Thyroid gland (tissue), 4 donors: ENCODE results near the gene LIFR. TPM values are rescaled to one million over a fixed set of nuclear protein-coding genes. Genes with fewer than 3 reads are reported as not detected.
A peak's percentile ranks its signal among the peaks of the same experiment; 100 is the strongest.
"Not testable (repeated sequence)": the region's sequence is repeated elsewhere in the genome, so short reads cannot be mapped to it uniquely, and the experiment has no call there.

Experiments used
- DNase-seq, 2 donors: peaks; one replicate each; pipeline ENCODE4 v3.0.0-alpha.2; 2019
- H3K27ac ChIP-seq, 3 donors: fragments of 200-600 bp; sonication (generic); 1 replicate in 2 of 3; 2 replicates in 1 of 3; pipeline ENCODE4 v1.5.1; 2016 to 2019; ENCODE audit warnings: mild to moderate bottlenecking in 1 of 3, moderate library complexity in 1 of 3
- H3K27me3 ChIP-seq: fragments of 200-600 bp; sonication (generic); one replicate; pipeline ENCODE4 v1.5.1; 2019
- H3K36me3 ChIP-seq, 2 donors: fragments of 200-600 bp; sonication (generic); one replicate each; pipeline ENCODE4 v1.5.1; 2016 to 2019
- H3K4me1 ChIP-seq, 2 donors: fragments of 200-600 bp; sonication (generic); one replicate each; pipeline ENCODE4 v1.5.1; 2017 to 2019
- H3K4me3 ChIP-seq, 3 donors: fragments of 200-600 bp; sonication (generic); replicated peaks in 1 of 3; 1 replicate in 2 of 3; 2 replicates in 1 of 3; pipeline ENCODE4 v1.5.1; 2016; ENCODE audit warnings: mild to moderate bottlenecking in 1 of 3
- H3K9me3 ChIP-seq: fragments of 200-600 bp; sonication (generic); one replicate; pipeline ENCODE4 v1.5.1; 2017
- POLR2A ChIP-seq, 2 donors: fragments of 450-650 bp; IDR thresholded peaks; one replicate each; pipeline ENCODE4 v1.6.1; 2017; ENCODE audit warnings: antibody characterized with exemption in 2 of 2, mild to moderate bottlenecking in 2 of 2, moderate library complexity in 1 of 2
- WGBS, 2 donors: methylation state at CpG; one replicate each; pipeline ENCODE4 v1.1.5; 2017; 5-methylcytosine and 5-hydroxymethylcytosine counted together
- intact Hi-C: fragments of 100-400 bp; cut with DNase I; formaldehyde crosslinking; loops from one replicate; pipeline ENCODE4 v1.15.1; 2023
- total RNA-seq, 4 donors: library from RNA; depleted of rRNA; stranded (reverse); fragments of >200 nt; gene quantifications; one replicate each; pipeline ENCODE4 v1.2.3, GENCODE V29; 2016
- TF ChIP-seq, protein P1 (sequence below), 6 experiments: fragments of 200-600 bp in 3 of 6; fragments of 450-650 bp in 3 of 6; sonication (generic) in 3 of 6; IDR thresholded peaks; one replicate each; pipeline ENCODE4 v1.5.1; 2016 to 2019; ENCODE audit warnings: antibody characterized with exemption in 6 of 6, mild to moderate bottlenecking in 2 of 6, inconsistent platforms in 1 of 6, moderate library complexity in 1 of 6

The LIFR gene
- total RNA-seq, 4 donors from 2014 or later: 172 to 446 (median 233) TPM

GRCh38 chr5:38575476-38575875 is 19.0 kb upstream of the LIFR start:
- TF ChIP-seq POLR2A (IDR thresholded peaks at IDR 0.05): no peak
- TF ChIP-seq, protein P1, sequence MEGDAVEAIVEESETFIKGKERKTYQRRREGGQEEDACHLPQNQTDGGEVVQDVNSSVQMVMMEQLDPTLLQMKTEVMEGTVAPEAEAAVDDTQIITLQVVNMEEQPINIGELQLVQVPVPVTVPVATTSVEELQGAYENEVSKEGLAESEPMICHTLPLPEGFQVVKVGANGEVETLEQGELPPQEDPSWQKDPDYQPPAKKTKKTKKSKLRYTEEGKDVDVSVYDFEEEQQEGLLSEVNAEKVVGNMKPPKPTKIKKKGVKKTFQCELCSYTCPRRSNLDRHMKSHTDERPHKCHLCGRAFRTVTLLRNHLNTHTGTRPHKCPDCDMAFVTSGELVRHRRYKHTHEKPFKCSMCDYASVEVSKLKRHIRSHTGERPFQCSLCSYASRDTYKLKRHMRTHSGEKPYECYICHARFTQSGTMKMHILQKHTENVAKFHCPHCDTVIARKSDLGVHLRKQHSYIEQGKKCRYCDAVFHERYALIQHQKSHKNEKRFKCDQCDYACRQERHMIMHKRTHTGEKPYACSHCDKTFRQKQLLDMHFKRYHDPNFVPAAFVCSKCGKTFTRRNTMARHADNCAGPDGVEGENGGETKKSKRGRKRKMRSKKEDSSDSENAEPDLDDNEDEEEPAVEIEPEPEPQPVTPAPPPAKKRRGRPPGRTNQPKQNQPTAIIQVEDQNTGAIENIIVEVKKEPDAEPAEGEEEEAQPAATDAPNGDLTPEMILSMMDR (IDR thresholded peaks at IDR 0.05): no peak
- H3K4me1 ChIP-seq: peaks cover 22 to 29% of the 10 kb centered on the region in 2 donors
- WGBS, 2 donors: 89 to 91% methylated on average over 4 of the region's 4 CpGs
- no peak for DNase-seq
- H3K4me3 ChIP-seq: no peak overlapping the region
- no peaks in the 10 kb centered on the region for H3K36me3 ChIP-seq
- peak overlapping the region; percentile 4 to 81 (median 5) for H3K27ac ChIP-seq
- intact Hi-C loops: no loop called here
- H3K9me3 ChIP-seq: no peaks in the 10 kb centered on the region
- H3K27me3 ChIP-seq: no peaks in the 10 kb centered on the region

DNA sequence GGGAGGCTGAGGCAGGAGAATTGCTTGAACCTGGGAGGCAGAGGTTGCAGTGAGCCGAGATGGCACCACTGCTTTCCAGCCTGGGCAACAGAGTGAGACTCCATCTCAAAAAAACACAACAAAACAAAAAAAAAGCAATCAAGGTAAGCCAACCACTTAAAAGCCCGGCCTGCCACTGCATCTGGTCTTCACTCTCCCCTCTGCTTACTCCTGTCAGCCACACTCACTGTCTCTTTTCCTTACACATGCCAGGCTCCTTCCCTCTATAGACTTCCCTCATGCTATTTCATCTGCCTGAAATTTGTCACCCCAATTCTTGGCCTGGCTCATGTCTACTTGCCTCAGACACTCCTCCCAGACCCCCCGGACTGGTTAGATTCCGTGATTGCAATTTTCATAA is 17.6 kb upstream of the LIFR start:
- H3K4me1 ChIP-seq: peaks cover 29 to 33% of the 10 kb centered on the region in 2 donors
- intact Hi-C loops: no loop called here
- peak overlapping the region in 1 of 3 donors; percentile 24 for H3K27ac ChIP-seq
- no peaks in the 10 kb centered on the region for H3K27me3 ChIP-seq
- TF ChIP-seq, protein P1 (IDR thresholded peaks at IDR 0.05): no peak
- TF ChIP-seq POLR2A (IDR thresholded peaks at IDR 0.05): no peak
- no peak overlapping the region for H3K4me3 ChIP-seq
- DNase-seq: no peak
- 82 to 90% methylated on average over 4 of the region's 4 CpGs for WGBS, 2 donors
- no peaks in the 10 kb centered on the region for H3K9me3 ChIP-seq
- no peaks in the 10 kb centered on the region for H3K36me3 ChIP-seq

GRCh38 chr5:38573521-38573920 is 17.1 kb upstream of the LIFR start:
- Histone ChIP-seq H3K9me3 (no peaks in the 10 kb centered on the region), H3K4me1 (peaks cover 29 to 38% of the 10 kb centered on the region in 2 donors), H3K27me3 (no peaks in the 10 kb centered on the region), H3K36me3 (no peaks in the 10 kb centered on the region), H3K4me3 (no peak overlapping the region), H3K27ac (no peak overlapping the region)
- TF ChIP-seq POLR2A (IDR thresholded peaks at IDR 0.05): no peak
- TF ChIP-seq, protein P1 (IDR thresholded peaks at IDR 0.05): no peak
- intact Hi-C loops: no loop called here
- DNase-seq: no peak
- WGBS, 2 donors: 96 to 99% methylated on average over 3 of the region's 3 CpGs

DNA sequence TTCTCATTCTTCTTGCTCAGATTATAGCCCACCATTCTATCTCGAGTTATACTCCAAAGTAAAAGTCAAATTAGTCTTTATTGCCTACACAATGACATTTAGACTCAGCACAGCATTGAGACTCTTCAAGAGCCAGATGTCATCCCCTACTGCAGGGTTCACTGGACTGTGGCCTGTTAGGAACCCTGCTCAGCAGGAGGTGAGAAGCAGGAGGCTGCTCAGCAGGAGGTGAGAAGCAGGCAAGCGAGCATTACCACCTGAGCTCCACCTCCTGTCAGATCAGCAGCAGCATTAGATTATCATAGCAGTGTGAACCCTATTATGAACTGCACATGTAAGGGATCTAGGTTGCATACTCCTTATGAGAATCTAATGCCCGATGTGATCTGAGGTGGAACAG is 12.7 kb upstream of the LIFR start:
- WGBS, 2 donors: 53 to 62% methylated on average over 3 of the region's 3 CpGs
- H3K4me1 ChIP-seq: peaks cover 0 to 25% of the 10 kb centered on the region in 2 donors
- no peak overlapping the region for H3K4me3 ChIP-seq
- intact Hi-C loops: no loop called here
- peak; percentile 64 to 72 for DNase-seq
- H3K9me3 ChIP-seq: no peaks in the 10 kb centered on the region
- H3K27ac ChIP-seq: peak overlapping the region in 2 of 3 donors; percentile 27 to 32
- no peaks in the 10 kb centered on the region for H3K27me3 ChIP-seq
- H3K36me3 ChIP-seq: no peaks in the 10 kb centered on the region
- TF ChIP-seq POLR2A (IDR thresholded peaks at IDR 0.05): no peak
- TF ChIP-seq, protein P1 (IDR thresholded peaks at IDR 0.05): no peak

- H3K9me3 ChIP-seq, H3K36me3 ChIP-seq, intact Hi-C loops, H3K27me3 ChIP-seq, H3K4me3 ChIP-seq, DNase-seq: not testable (repeated sequence)
- peak overlapping the region in 1 of 3 donors; percentile 4 for H3K27ac ChIP-seq
- peaks cover 15 to 40% of the 10 kb centered on the region in 2 donors for H3K4me1 ChIP-seq
- 92 to 97% methylated on average over 2 of the region's 2 CpGs for WGBS, 2 donors
Measured at GRCh38 chr5:38567306-38567705, 10.9 kb upstream of the LIFR start.

DNA sequence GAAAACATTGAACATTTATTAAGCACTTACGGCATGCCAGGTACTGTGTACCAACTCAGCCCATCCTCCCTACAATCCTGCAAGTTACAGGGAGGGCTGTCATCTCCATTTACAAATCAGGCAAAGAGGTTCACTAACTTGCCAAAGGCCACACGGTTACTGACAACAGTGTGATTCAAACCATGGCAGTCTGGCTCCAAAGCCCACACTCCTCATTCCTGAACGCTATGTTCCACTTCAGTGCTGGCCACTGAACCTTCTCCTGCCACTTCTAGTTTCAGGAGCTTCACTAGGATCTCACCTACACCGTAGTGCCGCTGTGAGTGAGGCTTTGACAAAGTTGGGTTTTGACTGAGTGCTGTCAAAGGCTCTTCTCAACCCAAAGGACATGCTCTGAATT is 7.2 kb upstream of the LIFR start:
- DNase-seq: peak; percentile 90 to 92
- Histone ChIP-seq H3K27ac (peak overlapping the region; percentile 63 to 72 (median 67)), H3K4me1 (peaks cover 30 to 53% of the 10 kb centered on the region in 2 donors), H3K9me3 (no peaks in the 10 kb centered on the region), H3K36me3 (no peaks in the 10 kb centered on the region), H3K4me3 (no peak overlapping the region), H3K27me3 (no peaks in the 10 kb centered on the region)
- TF ChIP-seq, protein P1 (IDR thresholded peaks at IDR 0.05): no peak
- TF ChIP-seq POLR2A (IDR thresholded peaks at IDR 0.05): peak in 1 of 2 donors; percentile 36
- intact Hi-C loops: no loop called here
- 43 to 53% methylated on average over 4 to 5 of the region's 5 CpGs for WGBS, 2 donors
